SK-N-SH treated with all-trans-retinoic acid at 6 μM for 48 hours (cell line): ENCODE results near the gene SLC25A18.
A peak's percentile ranks its signal among the peaks of the same experiment; 100 is the strongest.

Experiments
- ATAC-seq: fragments of 200-7000 bp; cut with Tn5 transposase; 3 replicates; pipeline ENCODE4 v1.9.1; 2020; ENCODE audit warnings: mild to moderate bottlenecking, moderate library complexity
- ARNTL ChIP-seq: fragments of 450-650 bp; formaldehyde crosslinking; IDR thresholded peaks from 2 replicates; pipeline ENCODE4 v1.5.0; 2020; ENCODE audit warnings: low read depth, mild to moderate bottlenecking, moderate library complexity, borderline replicate concordance
- BACH2 ChIP-seq: fragments of 250-450 bp; sonication (Bioruptor Pico); IDR thresholded peaks from 2 replicates; pipeline ENCODE4 v1.9.0; 2021; ENCODE audit warnings: mild to moderate bottlenecking, borderline replicate concordance
- ESRRG ChIP-seq: fragments of 250-450 bp; sonication (Bioruptor Pico); IDR thresholded peaks from 2 replicates; pipeline ENCODE4 v1.6.1; 2021; ENCODE audit warnings: mild to moderate bottlenecking
- GLIS3 ChIP-seq: fragments of 250-450 bp; sonication (Bioruptor Pico); IDR thresholded peaks from 2 replicates; pipeline ENCODE4 v1.5.0; 2020; ENCODE audit warnings: mild to moderate bottlenecking, moderate library complexity
- ISL1 ChIP-seq: fragments of 250-450 bp; sonication (Bioruptor Pico); IDR thresholded peaks from 2 replicates; pipeline ENCODE4 v2.1.2; 2022; ENCODE audit warnings: mild to moderate bottlenecking, moderate library complexity
- OSR1 ChIP-seq: fragments of 250-450 bp; sonication (Bioruptor Pico); IDR thresholded peaks from 2 replicates; pipeline ENCODE4 v1.8.0; 2022; ENCODE audit warnings: moderate library complexity, mild to moderate bottlenecking, inconsistent platforms
- SNAI2 ChIP-seq: fragments of 250-450 bp; sonication (Bioruptor Pico); IDR thresholded peaks from 2 replicates; pipeline ENCODE4 v1.5.0; 2020; ENCODE audit warnings: mild to moderate bottlenecking, moderate library complexity
- ZC3H10 ChIP-seq: fragments of 250-450 bp; sonication (Bioruptor Pico); IDR thresholded peaks from 2 replicates; pipeline ENCODE4 v1.5.1; 2021; ENCODE audit warnings: mild to moderate bottlenecking, moderate library complexity
- ZFP3 ChIP-seq: fragments of 250-450 bp; sonication (Bioruptor Pico); IDR thresholded peaks from 2 replicates; pipeline ENCODE4 v1.5.0; 2020; ENCODE audit warnings: mild to moderate bottlenecking, moderate library complexity
- ZFP30 ChIP-seq: fragments of 450-650 bp; formaldehyde crosslinking; IDR thresholded peaks from 2 replicates; pipeline ENCODE4 v1.5.0; 2022; ENCODE audit warnings: mild to moderate bottlenecking, moderate library complexity
- ZNF565 ChIP-seq: fragments of 450-650 bp; formaldehyde crosslinking; conservative IDR thresholded peaks from 2 replicates; pipeline ENCODE4 v1.5.0; 2020; ENCODE audit warnings: low read depth, mild to moderate bottlenecking, moderate library complexity
- ZNF70 ChIP-seq: fragments of 450-650 bp; formaldehyde crosslinking; IDR thresholded peaks from 2 replicates; pipeline ENCODE4 v1.5.0; 2020; ENCODE audit warnings: mild to moderate bottlenecking, moderate library complexity
- ZNF8 ChIP-seq: fragments of 450-650 bp; formaldehyde crosslinking; IDR thresholded peaks from 2 replicates; pipeline ENCODE4 v1.5.0; 2020; ENCODE audit warnings: mild to moderate bottlenecking, moderate library complexity
- TF ChIP-seq, protein P1 (sequence below): fragments of 250-450 bp; sonication (Bioruptor Pico); IDR thresholded peaks from 2 replicates; pipeline ENCODE4 v1.5.1; 2021; ENCODE audit warnings: mild to moderate bottlenecking, moderate library complexity
- TF ChIP-seq, protein P2 (sequence below): fragments of 250-450 bp; sonication (Bioruptor Pico); IDR thresholded peaks from 2 replicates; pipeline ENCODE4 v1.8.0; 2020; ENCODE audit warnings: mild to moderate bottlenecking, moderate library complexity, borderline replicate concordance
- TF ChIP-seq, protein P3 (sequence below): fragments of 250-450 bp; sonication (Bioruptor Pico); IDR thresholded peaks from 2 replicates; pipeline ENCODE4 v1.5.1; 2020; ENCODE audit warnings: low read depth, mild to moderate bottlenecking, moderate library complexity
- TF ChIP-seq, protein P4 (sequence below): fragments of 250-450 bp; sonication (Bioruptor Pico); IDR thresholded peaks from 2 replicates; pipeline ENCODE4 v1.8.0; 2021; ENCODE audit warnings: low read depth, mild to moderate bottlenecking, moderate library complexity, borderline replicate concordance

The SLC25A18 gene

DNA sequence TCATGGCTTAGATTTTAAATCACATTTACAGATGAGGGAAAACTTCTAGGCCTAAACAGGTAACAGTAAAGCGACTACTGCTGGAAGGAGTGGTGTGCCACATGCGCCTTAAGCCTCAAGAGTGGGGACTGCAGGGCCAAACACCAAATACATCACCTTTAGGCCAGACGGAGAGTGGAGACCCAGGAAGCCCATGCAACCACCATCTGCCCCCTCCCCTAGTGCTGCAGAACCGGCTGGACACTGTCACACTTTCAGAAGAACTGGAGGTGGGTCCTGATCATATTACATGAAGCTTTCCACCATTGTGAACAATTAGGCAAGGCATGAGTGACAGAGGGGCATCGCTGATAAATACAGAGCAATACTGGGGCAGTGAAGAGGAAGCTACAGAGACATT is 28.9 kb downstream of the SLC25A18 start (continued):
- TF ChIP-seq ARNTL (CRISPR knock-in tag), result no peak

DNA sequence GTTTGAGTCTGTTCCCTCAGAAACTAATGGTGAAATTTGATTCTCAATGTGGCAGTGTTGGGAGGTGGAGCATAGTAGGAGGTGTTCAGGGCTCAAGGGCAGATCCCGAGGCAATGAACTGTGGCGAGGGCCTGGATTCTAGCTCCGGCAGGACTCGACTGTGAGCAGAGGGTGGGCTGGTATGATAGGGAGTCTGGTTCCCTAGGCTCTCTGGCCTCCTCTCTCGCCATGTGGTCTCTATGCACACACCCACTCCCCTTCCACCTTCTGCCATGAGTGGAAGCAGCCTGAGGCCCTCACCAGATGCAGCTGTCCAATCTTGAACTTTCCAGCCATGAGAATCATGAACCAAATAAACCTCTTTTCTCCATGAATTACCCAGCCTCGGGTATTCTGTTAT is 32.9 kb downstream of the SLC25A18 start:
- ATAC-seq, result no peak
- TF ChIP-seq SNAI2 (CRISPR knock-in tag) (no peak), ZFP30 (CRISPR knock-in tag) (no peak), ESRRG (CRISPR knock-in tag) (no peak), BACH2 (CRISPR knock-in tag) (no peak), ISL1 (CRISPR knock-in tag) (no peak)
- TF ChIP-seq, protein P1, sequence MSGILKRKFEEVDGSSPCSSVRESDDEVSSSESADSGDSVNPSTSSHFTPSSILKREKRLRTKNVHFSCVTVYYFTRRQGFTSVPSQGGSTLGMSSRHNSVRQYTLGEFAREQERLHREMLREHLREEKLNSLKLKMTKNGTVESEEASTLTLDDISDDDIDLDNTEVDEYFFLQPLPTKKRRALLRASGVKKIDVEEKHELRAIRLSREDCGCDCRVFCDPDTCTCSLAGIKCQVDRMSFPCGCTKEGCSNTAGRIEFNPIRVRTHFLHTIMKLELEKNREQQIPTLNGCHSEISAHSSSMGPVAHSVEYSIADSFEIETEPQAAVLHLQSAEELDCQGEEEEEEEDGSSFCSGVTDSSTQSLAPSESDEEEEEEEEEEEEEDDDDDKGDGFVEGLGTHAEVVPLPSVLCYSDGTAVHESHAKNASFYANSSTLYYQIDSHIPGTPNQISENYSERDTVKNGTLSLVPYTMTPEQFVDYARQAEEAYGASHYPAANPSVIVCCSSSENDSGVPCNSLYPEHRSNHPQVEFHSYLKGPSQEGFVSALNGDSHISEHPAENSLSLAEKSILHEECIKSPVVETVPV (CRISPR knock-in tag), result no peak
- TF ChIP-seq, all 23 proteins: peak for 0

DNA sequence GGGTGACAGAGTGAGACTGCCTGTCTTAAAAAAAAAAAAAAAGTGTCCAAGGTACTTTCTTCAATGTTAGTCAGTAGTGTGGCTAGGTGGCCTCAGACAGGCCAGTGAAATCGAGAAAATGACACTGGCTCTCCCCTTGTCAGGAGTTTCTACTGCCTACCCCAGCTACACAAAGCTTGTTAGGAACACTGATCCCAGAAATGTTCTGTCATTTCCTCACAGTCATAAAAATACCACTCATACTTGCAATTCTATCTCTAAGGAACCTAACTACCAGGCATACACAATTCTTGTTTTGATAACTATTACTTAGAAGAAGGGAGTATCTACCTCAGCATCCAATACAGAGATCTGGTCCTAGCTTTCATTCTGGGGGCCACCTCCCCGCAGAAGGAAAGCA is 33.9 kb downstream of the SLC25A18 start:
- TF ChIP-seq, protein P2, sequence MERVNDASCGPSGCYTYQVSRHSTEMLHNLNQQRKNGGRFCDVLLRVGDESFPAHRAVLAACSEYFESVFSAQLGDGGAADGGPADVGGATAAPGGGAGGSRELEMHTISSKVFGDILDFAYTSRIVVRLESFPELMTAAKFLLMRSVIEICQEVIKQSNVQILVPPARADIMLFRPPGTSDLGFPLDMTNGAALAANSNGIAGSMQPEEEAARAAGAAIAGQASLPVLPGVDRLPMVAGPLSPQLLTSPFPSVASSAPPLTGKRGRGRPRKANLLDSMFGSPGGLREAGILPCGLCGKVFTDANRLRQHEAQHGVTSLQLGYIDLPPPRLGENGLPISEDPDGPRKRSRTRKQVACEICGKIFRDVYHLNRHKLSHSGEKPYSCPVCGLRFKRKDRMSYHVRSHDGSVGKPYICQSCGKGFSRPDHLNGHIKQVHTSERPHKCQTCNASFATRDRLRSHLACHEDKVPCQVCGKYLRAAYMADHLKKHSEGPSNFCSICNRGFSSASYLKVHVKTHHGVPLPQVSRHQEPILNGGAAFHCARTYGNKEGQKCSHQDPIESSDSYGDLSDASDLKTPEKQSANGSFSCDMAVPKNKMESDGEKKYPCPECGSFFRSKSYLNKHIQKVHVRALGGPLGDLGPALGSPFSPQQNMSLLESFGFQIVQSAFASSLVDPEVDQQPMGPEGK (CRISPR knock-in tag), result no peak
- TF ChIP-seq SNAI2 (CRISPR knock-in tag) (no peak), OSR1 (no peak), BACH2 (CRISPR knock-in tag) (no peak), ZFP3 (no peak), ISL1 (CRISPR knock-in tag) (no peak), ZNF8 (no peak), ARNTL (CRISPR knock-in tag) (no peak), ZNF565 (no peak), ZC3H10 (CRISPR knock-in tag) (no peak), ZNF70 (CRISPR knock-in tag) (no peak), GLIS3 (CRISPR knock-in tag) (no peak), ZFP30 (CRISPR knock-in tag) (no peak)
- TF ChIP-seq, protein P3, sequence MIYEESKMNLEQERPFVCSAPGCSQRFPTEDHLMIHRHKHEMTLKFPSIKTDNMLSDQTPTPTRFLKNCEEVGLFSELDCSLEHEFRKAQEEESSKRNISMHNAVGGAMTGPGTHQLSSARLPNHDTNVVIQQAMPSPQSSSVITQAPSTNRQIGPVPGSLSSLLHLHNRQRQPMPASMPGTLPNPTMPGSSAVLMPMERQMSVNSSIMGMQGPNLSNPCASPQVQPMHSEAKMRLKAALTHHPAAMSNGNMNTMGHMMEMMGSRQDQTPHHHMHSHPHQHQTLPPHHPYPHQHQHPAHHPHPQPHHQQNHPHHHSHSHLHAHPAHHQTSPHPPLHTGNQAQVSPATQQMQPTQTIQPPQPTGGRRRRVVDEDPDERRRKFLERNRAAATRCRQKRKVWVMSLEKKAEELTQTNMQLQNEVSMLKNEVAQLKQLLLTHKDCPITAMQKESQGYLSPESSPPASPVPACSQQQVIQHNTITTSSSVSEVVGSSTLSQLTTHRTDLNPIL (CRISPR knock-in tag), result no peak
- TF ChIP-seq, protein P1 (CRISPR knock-in tag), result no peak
- TF ChIP-seq, all 23 proteins: peak for 0
- ATAC-seq, result peak; percentile 16; the same call in 1 of the 3 replicates

DNA sequence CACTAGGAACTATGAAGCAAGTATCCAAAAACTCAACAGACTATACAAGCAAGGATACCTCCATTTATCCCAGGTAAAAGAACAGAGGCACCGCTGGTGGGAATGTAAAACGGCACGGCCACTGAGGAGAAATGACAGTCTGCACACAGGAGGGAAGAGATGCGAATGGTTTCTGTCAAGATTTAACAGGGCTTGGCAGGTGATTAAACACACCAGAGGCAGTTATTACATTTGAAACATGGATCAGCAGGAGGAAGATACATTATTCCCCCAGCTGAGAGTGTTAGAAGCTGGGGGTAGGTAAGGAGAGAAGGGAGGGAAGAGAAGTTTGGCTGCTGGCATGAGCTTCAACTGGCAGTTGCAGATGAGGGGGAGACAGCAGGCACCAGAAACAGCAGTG is 35.0 kb downstream of the SLC25A18 start:
- no peak for ATAC-seq
- TF ChIP-seq ZFP3 (no peak), ARNTL (CRISPR knock-in tag) (no peak), ESRRG (CRISPR knock-in tag) (no peak), ZFP30 (CRISPR knock-in tag) (no peak), BACH2 (CRISPR knock-in tag) (no peak)
- TF ChIP-seq, protein P1 (CRISPR knock-in tag), result no peak
- TF ChIP-seq, protein P4, sequence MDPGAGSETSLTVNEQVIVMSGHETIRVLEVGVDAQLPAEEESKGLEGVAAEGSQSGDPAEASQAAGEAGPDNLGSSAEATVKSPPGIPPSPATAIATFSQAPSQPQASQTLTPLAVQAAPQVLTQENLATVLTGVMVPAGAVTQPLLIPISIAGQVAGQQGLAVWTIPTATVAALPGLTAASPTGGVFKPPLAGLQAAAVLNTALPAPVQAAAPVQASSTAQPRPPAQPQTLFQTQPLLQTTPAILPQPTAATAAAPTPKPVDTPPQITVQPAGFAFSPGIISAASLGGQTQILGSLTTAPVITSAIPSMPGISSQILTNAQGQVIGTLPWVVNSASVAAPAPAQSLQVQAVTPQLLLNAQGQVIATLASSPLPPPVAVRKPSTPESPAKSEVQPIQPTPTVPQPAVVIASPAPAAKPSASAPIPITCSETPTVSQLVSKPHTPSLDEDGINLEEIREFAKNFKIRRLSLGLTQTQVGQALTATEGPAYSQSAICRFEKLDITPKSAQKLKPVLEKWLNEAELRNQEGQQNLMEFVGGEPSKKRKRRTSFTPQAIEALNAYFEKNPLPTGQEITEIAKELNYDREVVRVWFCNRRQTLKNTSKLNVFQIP, result no peak
